Lung microvascular endothelial cell (primary cell): ENCODE results near the gene PODXL. TPM values are rescaled to one million over a fixed set of nuclear protein-coding genes. Genes with fewer than 3 reads are reported as not detected.
A peak's percentile ranks its signal among the peaks of the same experiment; 100 is the strongest.

Experiments
- DNase-seq, 2 donors: peaks; one replicate each; pipeline versions ENCODE4 v3.0.0 to v3.0.0-alpha.2; 2010; ENCODE audit warnings: low read depth in 2 of 2
- total RNA-seq: library from RNA; depleted of rRNA; stranded (reverse); fragments of >200 nt; gene quantifications from 2 replicates; pipeline ENCODE4 v1.2.1, GENCODE V29; 2014

The PODXL gene
- 75.0 and 152 TPM in 2 replicates for total RNA-seq

- peak; percentile 84 to 85 for DNase-seq
Measured at GRCh38 chr7:131556053-131556908, at the start of gene PODXL. TSS of gene PODXL (minus strand) at chr7:131556628. CDS start at chr7:131556359, 269 bp downstream.

GRCh38 chr7:131605280-131605878 is 49.0 kb upstream of the PODXL start:
- DNase-seq = no peak

GRCh38 chr7:131604841-131605279 is 48.4 kb upstream of the PODXL start:
- peak in 1 of 2 donors; percentile 18 for DNase-seq

GRCh38 chr7:131603932-131604331 is 47.5 kb upstream of the PODXL start:
- no peak for DNase-seq

- no peak for DNase-seq
Measured at GRCh38 chr7:131602994-131603372, 46.6 kb upstream of the PODXL start.

- DNase-seq = no peak
Measured at GRCh38 chr7:131602304-131602993, 46.0 kb upstream of the PODXL start.

GRCh38 chr7:131600085-131600881 is 43.9 kb upstream of the PODXL start:
- peak; percentile 23 to 67 for DNase-seq

GRCh38 chr7:131596785-131597184 is 40.4 kb upstream of the PODXL start:
- no peak for DNase-seq

GRCh38 chr7:131595699-131596098 is 39.3 kb upstream of the PODXL start:
- DNase-seq = no peak

- no peak for DNase-seq
Measured at GRCh38 chr7:131591687-131592319, 35.4 kb upstream of the PODXL start.

- DNase-seq = no peak
Measured at GRCh38 chr7:131587315-131587923, 31.0 kb upstream of the PODXL start.

GRCh38 chr7:131586759-131587158 is 30.3 kb upstream of the PODXL start:
- DNase-seq = no peak

- DNase-seq = peak; percentile 35 to 41
Measured at GRCh38 chr7:131586259-131586658, 29.8 kb upstream of the PODXL start.

GRCh38 chr7:131583430-131583829 is 27.0 kb upstream of the PODXL start:
- DNase-seq = no peak

- peak; percentile 38 to 99 for DNase-seq
Measured at GRCh38 chr7:131581241-131582051, 25.0 kb upstream of the PODXL start.

GRCh38 chr7:131578602-131579001 is 22.2 kb upstream of the PODXL start:
- DNase-seq = no peak

GRCh38 chr7:131574741-131575140 is 18.3 kb upstream of the PODXL start:
- DNase-seq = peak; percentile 58 to 76

- no peak for DNase-seq
Measured at GRCh38 chr7:131570401-131570800, 14.0 kb upstream of the PODXL start.

GRCh38 chr7:131568970-131569369 is 12.5 kb upstream of the PODXL start:
- DNase-seq = no peak

- no peak for DNase-seq
Measured at GRCh38 chr7:131568510-131568909, 12.1 kb upstream of the PODXL start.
